COR-L47 (cell line): Measurements from ENCODE around the gene NMB.
"Not testable (repeated sequence)": the region's sequence is repeated elsewhere in the genome, so short reads cannot be mapped to it uniquely, and the experiment has no call there.

Source experiments
- DNase-seq: peaks from one replicate; lab custom pipeline; 2025; lab: John Stamatoyannopoulos, UW

The NMB gene

DNA sequence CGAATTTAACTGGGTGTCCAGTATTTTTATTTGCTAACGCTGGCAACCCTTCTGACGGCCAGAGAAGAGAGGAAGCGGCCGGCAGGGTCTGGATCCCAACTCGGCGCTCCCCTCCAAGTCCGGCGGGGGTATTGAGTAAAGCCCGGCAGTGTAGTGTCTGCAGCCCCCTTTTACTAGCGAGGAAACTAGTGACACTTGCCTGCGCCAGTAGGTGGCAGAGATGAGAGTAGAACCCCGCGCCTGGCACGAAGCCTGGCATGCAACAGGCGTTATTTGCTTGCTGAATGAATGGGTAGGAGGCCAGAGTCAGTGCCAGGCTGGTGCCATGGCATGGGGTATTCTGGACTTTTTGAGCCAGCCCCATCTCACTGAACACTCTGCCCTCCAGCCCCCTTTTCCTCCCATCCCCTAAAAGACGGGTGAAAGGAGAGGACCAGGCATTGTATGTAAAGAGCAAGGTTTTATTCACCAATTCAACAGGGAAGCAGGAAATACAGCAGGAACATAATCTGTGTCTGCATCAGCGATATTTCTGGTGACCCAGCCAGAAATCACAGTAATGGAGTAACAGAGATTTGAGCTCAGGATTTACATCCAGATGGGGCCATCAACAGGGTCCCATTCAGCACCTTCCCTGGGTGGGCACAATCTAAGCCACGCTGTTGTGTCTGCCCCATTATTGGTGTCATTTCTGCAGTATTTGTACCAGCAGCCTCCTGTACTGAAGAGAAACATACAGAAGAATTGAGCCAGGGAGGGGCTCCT is 3.1 kb downstream of the NMB start:
- peak; percentile 88 for DNase-seq

DNA sequence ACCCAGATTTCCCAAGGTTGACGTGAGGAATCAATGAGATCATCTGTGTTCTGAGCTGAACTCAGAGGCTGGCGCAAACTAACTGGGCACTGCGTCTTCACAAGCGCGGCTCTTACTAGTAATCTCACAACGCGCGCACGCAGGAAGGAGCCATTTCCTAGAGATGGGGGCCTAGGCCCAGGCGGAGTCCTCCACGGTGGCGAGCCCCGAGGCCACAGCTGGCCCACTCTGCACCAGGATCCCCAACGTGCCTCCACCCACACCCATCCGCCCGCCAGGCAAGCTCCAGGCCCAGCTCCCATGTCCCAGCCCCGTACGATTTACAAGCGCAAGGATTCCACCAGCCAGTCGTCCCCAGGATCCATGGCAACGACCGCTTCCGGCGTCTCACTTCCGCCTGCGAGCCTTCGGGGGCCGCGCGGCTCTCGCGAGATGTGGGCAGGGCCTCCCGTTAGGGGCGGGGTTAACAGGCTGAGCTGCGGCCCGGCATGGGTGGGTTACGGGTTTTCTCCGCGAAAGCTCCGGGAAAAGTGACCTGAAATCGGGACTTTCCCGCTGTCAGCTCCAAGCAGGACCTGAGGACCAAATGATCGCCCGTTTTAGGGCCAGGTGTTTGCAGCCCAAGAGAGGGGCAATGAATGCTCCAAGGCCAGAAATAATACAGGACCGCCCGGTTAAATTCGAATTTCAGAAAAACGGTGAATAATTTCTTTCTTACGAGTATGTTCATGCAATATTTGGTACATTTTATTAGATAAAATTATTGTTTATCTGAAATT is 3.9 kb downstream of the NMB start, which contains the start of gene WDR73:
Gene WDR73, minus strand, starts transcription at position 374 of the 779 bp plus-strand sequence. Its CDS starts 9 bp downstream, at position 365.
- peak; percentile 95 for DNase-seq

- no peak for DNase-seq
Measured at GRCh38 chr15:84653584-84653909, 4.5 kb downstream of the NMB start.

DNA sequence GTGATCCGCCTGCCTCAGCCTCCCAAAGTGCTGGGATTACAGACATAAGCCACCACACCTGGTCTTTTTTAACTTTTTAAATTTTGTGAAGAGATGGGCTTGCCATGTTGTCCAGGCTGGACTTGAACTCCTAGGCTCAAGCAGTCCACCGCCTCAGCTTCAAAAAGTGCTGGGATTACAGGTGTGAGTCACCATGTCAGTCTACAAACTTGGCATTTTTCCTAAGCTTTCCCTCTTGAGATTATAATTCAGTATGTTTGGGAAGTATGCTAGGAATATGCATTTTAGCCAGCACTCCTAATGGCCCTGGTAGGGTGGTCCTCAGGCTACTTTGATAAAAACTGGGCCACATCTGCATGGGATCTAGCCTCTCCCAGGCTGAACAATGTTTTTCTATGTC is 8.3 kb downstream of the NMB start:
- DNase-seq, result no peak

GRCh38 chr15:84648539-84648938 is 9.5 kb downstream of the NMB start:
- no peak for DNase-seq

GRCh38 chr15:84647726-84648125 is 10.3 kb downstream of the NMB start:
- DNase-seq, result no peak

GRCh38 chr15:84645997-84646396 is 12.0 kb downstream of the NMB start:
- DNase-seq, result no peak

DNA sequence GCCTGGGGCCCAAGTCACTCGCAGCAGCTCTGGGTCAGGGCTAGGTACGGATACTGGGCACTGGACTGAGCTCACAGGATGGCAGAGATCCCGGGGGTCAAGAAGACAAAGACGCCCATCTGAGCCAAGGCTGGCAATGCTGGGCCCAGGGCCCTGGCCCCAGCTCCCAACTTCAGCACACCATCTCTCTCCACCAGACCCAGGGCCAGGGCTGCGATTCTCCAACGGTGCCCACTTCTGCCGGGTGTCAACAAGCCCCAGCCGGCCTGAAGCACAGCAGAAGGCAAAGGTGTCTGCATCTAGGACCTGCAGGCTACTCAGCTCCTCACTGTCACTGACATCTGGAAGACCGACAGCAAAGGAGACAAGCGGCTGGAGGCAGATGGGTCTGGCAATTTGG is 12.5 kb downstream of the NMB start:
- DNase-seq, result no peak

- no peak for DNase-seq
Measured at GRCh38 chr15:84643838-84644237, 14.2 kb downstream of the NMB start.

GRCh38 chr15:84642640-84643039 is 15.4 kb downstream of the NMB start:
- DNase-seq, result not testable (repeated sequence)

DNA sequence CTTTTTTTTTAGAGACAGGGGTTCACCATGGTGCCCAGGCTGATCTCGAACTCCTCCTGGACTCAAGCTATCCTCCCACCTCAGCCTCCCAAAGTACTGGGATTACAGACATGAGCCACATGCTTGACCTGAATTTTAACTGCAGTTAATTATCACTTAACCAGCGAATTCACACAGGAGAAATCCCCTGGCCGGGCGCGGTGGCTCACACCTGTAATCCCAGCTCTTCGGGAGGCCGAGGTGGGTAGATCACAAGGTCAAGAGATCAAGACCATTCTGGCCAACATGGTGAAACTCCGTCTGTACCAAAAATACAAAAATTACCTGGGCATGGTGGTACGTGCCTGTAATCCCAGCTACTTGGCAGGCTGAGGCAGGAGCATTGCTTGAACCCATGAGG is 16.1 kb downstream of the NMB start:
- DNase-seq, result not testable (repeated sequence)

DNA sequence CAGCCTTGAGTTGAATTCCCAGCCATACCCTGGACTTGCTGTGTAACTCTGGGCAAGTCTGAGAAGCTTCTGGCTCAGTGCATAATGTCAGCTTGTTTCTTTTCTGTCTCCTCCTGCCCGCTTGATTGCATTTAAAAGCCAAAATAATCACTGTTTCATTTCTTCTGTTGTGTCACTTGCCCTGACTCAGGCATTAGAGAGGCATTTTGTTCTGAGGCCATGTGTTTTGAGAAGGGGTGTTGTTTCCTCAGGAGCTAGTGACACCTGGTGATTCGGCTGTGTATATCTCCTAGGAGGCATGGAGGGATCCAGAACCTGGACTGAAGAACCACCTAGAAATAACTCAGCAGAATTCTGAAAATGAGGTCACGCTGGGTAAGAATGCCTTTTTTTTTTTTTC is 19.9 kb downstream of the NMB start:
- peak; percentile 10 for DNase-seq

DNA sequence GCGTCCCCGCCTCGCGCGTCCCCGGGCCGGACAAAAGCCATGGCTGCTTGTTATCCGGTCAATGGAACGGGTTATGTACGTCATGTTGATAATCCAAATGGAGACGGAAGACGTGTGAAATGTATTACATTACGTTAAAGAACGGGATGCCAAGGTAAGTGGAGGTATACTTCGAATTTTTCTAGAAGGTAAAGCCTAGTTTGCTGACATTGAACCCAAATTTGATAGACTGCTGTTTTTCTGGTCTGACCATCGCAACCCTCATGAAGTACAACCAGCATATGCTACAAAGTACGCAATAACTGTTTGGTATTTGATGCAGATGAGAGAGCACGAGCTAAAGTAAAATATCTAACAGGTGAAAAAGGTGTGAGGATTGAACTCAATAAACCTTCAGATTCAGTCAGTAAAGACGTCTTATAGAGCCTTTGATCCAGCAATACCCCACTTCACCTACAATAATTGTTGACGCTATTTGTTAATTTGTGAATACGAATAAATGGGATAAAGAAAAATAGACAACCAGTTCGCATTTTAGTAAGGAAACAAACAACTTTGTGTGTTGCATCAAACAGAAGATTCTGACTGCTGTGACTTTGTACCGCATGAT is 23.7 kb downstream of the NMB start:
- DNase-seq, result no peak

DNA sequence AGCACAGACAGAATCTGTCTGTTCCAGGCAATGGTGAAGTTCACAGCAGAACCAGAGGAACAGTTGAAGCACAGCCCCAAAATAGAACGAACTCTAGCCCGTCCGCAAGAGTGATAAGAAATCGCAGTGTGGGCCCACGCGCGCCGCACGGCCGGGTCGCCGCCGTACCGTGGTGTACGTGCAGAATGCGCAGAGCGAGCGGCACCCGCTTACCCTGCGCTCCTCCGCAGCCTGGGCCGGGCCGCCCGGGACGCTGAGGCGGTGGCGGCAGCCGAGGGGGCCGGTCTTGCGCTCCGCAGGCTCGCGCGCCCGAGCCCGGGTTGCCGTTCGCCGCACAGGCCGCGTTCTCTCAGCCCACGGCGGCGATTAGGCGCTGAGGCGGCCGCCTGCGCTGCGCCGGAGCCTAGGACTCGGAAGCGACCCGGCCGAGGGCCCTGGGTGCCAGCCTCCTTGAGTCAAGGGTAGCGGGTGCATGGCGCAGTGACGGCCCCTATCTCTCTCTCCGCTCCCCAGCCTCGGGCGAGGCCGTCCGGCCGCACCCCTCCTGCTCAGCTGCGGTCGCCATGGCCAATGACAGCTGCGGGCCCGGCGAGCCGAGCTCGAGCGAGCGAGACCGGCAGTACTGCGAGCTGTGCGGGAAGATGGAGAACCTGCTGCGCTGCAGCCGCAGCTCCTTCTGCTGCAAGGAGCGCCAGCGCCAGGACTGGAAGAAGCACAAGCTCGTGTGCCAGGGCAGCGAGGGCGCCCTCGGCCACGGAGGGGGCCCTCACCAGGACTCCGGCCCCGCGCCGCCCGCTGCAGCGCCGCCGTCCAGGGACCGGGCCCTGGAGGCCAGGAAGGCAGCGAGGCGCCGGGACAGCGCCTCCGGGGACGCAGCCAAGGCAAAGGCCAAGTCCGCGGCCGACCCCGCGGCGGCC is 24.4 kb downstream of the NMB start:
- DNase-seq, result peak; percentile 41

GRCh38 chr15:84631706-84632272 is 26.2 kb downstream of the NMB start:
- no peak for DNase-seq

GRCh38 chr15:84629033-84629432 is 29.0 kb downstream of the NMB start:
- no peak for DNase-seq

DNA sequence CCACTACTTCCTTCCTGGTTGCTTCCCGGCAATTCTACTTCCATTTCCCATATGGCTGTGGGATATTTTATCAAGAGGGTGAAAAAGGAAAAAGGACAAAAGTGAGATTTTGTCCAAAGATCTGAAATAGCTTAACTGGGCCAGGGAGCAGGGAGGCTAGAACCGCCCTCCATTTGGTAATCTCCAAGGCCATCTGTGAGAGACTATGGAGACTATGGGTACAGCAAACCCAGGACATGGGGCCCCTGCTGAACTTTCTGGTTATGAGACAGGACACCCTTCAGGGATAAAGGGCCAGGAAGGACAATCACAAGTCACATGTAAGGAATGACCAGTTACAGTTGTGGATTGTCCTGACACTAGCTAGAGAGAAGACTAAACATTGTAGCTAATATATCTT is 32.9 kb downstream of the NMB start:
- no peak for DNase-seq

GRCh38 chr15:84624359-84624758 is 33.6 kb downstream of the NMB start:
- no peak for DNase-seq

- no peak for DNase-seq
Measured at GRCh38 chr15:84621358-84621979, 36.5 kb downstream of the NMB start.

DNA sequence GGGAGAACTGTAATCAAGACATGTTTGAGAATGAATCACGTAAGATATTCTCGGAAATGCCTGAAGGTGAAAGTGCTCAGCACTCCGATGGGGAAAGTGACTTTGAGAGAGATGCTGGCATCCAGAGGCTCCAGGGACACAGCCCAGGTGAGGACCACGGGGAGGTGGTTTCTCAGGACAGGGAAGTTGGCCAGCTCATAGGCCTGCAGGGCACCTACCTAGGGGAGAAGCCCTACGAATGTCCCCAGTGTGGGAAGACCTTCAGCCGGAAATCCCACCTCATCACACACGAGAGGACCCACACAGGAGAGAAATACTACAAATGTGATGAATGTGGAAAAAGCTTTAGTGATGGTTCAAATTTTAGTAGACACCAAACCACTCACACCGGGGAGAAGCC is 37.4 kb downstream of the NMB start:
- DNase-seq, result no peak

GRCh38 chr15:84616235-84616634 is 41.8 kb downstream of the NMB start:
- no peak for DNase-seq
